Cardiac fibroblast (primary cell): ENCODE measurements around the gene THSD7A.
A peak's percentile ranks its signal among the peaks of the same experiment; 100 is the strongest.

Experiments used
- DNase-seq, 2 donors: peaks; one replicate each; pipeline versions ENCODE4 v3.0.0 to v3.0.0-alpha.2; 2010; ENCODE audit warnings: low read depth in 2 of 2
- H3K4me3 ChIP-seq, 2 donors: replicated peaks in 1 of 2; 1 replicate in 1 of 2; 2 replicates in 1 of 2; pipeline ENCODE4 v1.5.1; 2011; ENCODE audit warnings: low read depth in 2 of 2, low read length in 2 of 2, mild to moderate bottlenecking in 2 of 2, moderate library complexity in 1 of 2
- CTCF ChIP-seq: IDR thresholded peaks from one replicate; pipeline ENCODE4 v1.5.1; 2011; ENCODE audit warnings: low read depth, mild to moderate bottlenecking, low read length, inconsistent platforms

The THSD7A gene

GRCh38 chr7:11623093-11623678 lies 208.8 kb downstream of the THSD7A start:
- DNase-seq = peak in 1 of 2 donors; percentile 12
- no peak for TF ChIP-seq CTCF

GRCh38 chr7:11620406-11621253 lies 211.4 kb downstream of the THSD7A start:
- DNase-seq = no peak
- no peak overlapping the region for H3K4me3 ChIP-seq
- TF ChIP-seq CTCF = no peak

More at GRCh38 chr7:11623093-11623678, 208.8 kb downstream of the THSD7A start:
- no peak overlapping the region for H3K4me3 ChIP-seq

GRCh38 chr7:11616466-11616865 lies 215.5 kb downstream of the THSD7A start:
- H3K4me3 ChIP-seq = no peak overlapping the region
- peak; percentile 5 to 10 for DNase-seq
- TF ChIP-seq CTCF = no peak

GRCh38 chr7:11615174-11615573 lies 216.8 kb downstream of the THSD7A start:
- no peak overlapping the region for H3K4me3 ChIP-seq
- DNase-seq = no peak
- TF ChIP-seq CTCF = no peak

- no peak for TF ChIP-seq CTCF
- no peak overlapping the region for H3K4me3 ChIP-seq
- DNase-seq = no peak
Observed at GRCh38 chr7:11613292-11613930, 218.6 kb downstream of the THSD7A start.

- no peak for TF ChIP-seq CTCF
- H3K4me3 ChIP-seq = no peak overlapping the region
- DNase-seq = no peak
Observed at GRCh38 chr7:11612737-11613136, 219.3 kb downstream of the THSD7A start.
